G401 (cell line): ENCODE results near the gene RASD1. TPM values are rescaled to one million over a fixed set of nuclear protein-coding genes. Genes with fewer than 3 reads are reported as not detected.
A peak's percentile ranks its signal among the peaks of the same experiment; 100 is the strongest.
"Not testable (repeated sequence)": the region's sequence is repeated elsewhere in the genome, so short reads cannot be mapped to it uniquely, and the experiment has no call there.

Experiments
- DNase-seq: peaks from one replicate; pipeline ENCODE4 v3.0.0-alpha.2; 2015; ENCODE audit warnings: low spot score
- in situ Hi-C: cut with HindIII; loops from 2 replicates; pipeline ENCODE4 v1.10.0; 2016; ENCODE audit warnings: low sequenced_read_pairs, mixed read lengths
- total RNA-seq: library from RNA; depleted of rRNA; stranded (reverse); fragments of >200 nt; shearing (Covaris generic); gene quantifications from 2 replicates; pipeline ENCODE4 v1.2.3, GENCODE V29; 2014

RASD1 gene
- total RNA-seq, 1 experiment from 2014 or later = not detected

DNA sequence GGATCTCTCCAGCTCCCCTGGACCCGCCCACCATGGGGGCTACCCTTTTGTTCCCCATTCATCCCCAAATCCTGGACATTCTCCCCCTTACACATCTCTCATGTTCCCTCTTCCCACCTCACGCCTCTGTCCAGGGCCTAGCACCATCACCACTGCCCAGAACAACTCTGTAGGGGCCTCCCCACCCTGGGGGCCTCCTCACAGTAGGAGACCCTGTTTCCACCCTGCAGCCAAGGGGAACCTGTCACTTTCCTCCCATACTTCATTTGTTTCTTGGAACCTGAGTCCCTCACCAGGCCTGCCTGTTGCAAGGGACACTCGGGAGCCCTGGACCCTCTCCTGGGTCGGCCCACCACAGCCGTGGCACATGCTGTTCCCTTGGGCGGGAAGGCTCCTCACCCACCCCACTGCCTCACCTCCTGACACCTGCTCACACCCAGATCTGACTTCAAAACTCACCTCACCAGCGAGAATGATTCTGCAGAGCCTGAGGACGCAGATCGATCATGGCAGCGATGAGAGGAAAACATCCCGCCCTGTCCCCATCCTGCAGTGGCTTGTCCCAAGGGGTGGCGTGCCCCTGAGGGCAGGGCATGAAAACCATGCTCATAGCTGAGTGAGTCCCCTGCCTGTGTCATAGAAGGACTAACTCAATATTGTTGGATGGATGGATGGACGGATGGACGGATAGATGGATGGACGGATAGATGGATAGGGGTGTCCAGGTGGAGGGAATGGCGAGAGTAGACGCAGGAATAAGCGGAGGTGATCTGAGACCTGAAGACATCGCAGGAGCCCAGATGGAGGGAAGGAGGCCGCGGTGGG is 6.8 kb upstream of the RASD1 start:
- in situ Hi-C loops = no loop called here
- DNase-seq = no peak

- DNase-seq = no peak
- in situ Hi-C loops = no loop called here
Measured at GRCh38 chr17:17500999-17501605, 4.9 kb upstream of the RASD1 start.

GRCh38 chr17:17499402-17500145 is 3.4 kb upstream of the RASD1 start:
- no peak for DNase-seq
- in situ Hi-C loops = no loop called here

GRCh38 chr17:17498606-17499301 is 2.6 kb upstream of the RASD1 start:
- in situ Hi-C loops = no loop called here
- no peak for DNase-seq

- in situ Hi-C loops = no loop called here
- no peak for DNase-seq
Measured at GRCh38 chr17:17497845-17498520, 1.8 kb upstream of the RASD1 start.

DNA sequence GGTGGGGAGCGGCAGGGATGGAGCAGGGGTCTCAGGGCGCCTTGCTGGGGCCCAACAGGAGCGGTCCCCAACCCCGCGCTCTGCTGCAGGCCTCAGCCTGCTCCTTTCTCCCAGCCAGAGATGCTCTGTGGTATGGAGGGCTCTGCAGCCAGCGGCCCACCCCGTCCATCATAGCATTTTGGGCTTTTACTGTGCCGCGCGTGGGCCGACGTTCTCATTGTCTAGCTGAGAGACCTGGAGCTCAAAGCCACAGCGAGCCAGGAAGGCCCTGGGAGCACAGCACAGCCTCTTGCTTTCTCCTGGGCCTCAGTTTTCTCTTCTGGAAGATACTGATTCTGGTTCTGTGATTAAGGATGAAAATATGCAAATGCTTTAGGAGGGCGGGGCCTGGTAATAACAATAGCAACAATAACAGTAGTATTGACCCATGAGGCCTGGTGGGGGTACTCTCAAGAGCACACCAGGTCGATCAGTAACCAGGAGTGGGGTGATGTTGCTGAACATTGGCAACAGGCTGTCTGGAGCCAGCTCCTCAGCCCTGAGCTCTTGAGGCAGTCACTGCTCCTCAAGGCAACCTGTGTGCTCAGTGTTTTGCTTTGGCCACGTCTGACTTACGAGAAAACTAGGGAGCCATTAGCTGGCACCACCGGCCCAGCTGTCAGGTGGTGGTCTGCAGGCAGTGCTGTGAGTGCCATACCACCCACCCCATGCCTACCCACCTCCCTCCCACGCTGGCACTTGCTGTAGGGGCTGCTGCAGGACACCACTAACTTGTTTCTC is 1.1 kb upstream of the RASD1 start:
- in situ Hi-C loops = no loop called here
- DNase-seq = no peak

DNA sequence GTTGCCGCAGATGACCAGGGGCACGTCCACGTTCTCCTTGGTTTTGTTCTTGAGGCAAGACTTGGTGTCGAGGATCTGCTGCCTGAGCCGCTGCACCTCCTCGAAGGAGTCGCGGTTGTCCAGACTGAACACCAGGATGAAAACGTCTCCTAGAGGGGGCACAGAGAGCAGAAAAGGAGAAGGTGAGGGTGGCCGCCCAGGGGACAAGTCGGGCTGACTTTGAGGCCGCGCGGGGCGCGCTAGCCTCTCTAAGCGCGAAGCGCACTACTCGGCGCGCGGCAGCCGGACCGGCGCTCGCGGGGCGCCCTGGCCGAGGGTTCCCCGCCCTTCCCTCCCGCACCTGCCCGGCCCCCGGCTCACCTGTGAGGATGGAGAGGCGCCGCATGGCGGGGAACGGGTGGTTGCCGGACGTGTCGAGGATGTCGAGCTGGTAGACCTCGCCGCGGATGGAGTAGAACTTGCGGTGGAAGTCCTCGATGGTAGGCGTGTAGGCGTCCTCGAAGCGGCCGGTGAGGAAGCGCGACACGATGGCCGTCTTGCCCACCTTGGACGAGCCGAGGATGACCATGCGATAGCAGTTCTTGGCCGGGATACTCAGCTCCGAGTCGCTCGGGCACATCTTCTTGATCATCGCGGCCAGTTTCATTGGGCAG is 533 bp downstream of the RASD1 start:
- in situ Hi-C loops = no loop called here
- DNase-seq = peak; percentile 29

- peak; percentile 48 for DNase-seq
- in situ Hi-C loops = no loop called here
Measured at GRCh38 chr17:17494870-17495535, 1.2 kb downstream of the RASD1 start.

GRCh38 chr17:17494499-17494869 is 1.7 kb downstream of the RASD1 start:
- in situ Hi-C loops = no loop called here
- no peak for DNase-seq

GRCh38 chr17:17493986-17494466 is 2.2 kb downstream of the RASD1 start:
- no peak for DNase-seq
- in situ Hi-C loops = no loop called here

- in situ Hi-C loops = no loop called here
- DNase-seq = no peak
Measured at GRCh38 chr17:17493249-17493985, 2.8 kb downstream of the RASD1 start.

- no peak for DNase-seq
- in situ Hi-C loops = no loop called here
Measured at GRCh38 chr17:17492571-17492970, 3.6 kb downstream of the RASD1 start.

DNA sequence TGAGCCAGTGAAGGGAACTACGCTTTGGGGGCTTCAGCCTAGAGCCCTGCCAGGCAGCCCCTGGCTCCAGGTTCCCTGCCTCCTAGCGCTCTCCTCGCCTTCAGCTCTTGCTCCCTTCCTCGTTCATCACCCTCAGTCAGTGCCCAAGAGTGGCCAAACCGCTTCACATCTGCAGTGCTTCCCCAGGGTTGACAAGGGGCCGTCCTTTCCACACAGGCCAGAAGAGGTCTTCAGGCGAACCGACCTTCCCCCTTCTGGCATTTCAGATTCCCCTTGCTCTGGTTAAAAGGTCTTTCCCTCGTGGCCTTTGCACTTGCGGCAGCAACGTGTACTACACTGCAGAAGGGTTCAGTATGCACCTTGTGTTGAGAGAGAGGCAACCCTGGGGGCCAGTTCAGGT is 4.1 kb downstream of the RASD1 start:
- DNase-seq = no peak
- in situ Hi-C loops = no loop called here

DNA sequence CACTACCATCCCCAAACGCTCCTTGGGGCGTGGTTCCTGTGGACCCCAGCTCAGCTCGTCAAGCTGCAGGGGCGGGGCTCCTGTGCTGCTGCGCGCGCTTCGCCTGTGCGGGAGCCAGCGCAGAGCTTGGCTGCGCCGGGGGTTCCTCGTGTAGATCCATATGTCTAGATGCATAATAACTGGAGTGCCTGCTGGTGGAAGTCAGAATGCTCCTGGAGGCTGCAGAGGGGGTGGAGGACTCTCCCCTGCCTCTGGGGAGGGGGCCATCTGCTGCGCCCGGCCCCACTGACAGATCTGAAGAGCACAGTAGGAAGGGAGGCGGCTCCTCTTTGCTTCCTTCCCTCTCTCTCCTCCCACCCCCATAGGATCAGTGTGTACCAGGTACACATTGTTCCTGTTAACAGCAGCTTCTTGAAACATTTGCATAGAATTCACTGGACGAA is 4.6 kb downstream of the RASD1 start:
- in situ Hi-C loops = no loop called here
- DNase-seq = no peak

DNA sequence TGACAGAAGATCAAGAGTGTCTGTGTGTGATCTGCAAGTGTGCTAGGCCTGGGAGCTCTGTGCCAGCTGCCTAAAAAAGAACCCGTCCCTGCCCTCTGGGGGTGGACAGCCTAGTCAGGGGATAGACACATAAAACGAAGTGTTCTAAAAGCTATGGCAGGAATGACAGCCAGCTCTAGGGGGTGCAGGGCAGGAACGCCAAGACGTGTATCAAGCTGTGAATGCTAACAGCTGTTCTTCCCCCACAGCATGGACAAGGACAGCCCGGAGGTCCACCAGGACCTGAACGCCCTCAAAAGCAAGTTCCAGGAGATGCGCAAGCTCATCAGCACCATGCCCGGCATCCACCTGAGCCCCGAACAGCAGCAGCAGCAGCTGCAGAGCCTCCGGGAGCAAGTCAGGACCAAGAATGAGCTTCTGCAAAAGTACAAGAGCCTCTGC is 5.1 kb downstream of the RASD1 start:
- in situ Hi-C loops = no loop called here
- DNase-seq = no peak

- in situ Hi-C loops = no loop called here
- no peak for DNase-seq
Measured at GRCh38 chr17:17487998-17488397, 8.2 kb downstream of the RASD1 start.

GRCh38 chr17:17486416-17486815 is 9.8 kb downstream of the RASD1 start:
- DNase-seq, in situ Hi-C loops: not testable (repeated sequence)
